ENCODE measurements around the gene LGI2.

DNA sequence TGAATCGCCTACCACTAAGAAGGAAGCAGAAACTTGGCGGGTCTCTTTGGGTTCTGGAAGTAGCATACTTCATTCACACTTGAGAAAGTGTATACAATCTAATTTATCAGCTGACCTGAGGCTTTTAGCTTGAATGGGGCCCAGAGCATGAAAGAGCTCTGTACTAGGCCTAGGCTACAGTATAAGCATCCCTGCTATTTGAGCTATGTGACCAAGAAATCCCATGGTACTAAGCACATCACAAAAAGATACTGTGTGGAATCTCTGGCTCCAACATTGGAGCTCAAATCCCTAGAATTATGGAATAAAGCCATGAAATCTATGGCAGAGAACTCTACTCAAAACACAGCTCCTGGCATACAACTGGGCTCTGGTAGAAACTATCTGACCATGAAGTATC, 74.0 kb downstream of the LGI2 start:
- TF ChIP-seq POLR2A (IDR thresholded peaks at IDR 0.05) = no peak
- TF ChIP-seq, protein P1, sequence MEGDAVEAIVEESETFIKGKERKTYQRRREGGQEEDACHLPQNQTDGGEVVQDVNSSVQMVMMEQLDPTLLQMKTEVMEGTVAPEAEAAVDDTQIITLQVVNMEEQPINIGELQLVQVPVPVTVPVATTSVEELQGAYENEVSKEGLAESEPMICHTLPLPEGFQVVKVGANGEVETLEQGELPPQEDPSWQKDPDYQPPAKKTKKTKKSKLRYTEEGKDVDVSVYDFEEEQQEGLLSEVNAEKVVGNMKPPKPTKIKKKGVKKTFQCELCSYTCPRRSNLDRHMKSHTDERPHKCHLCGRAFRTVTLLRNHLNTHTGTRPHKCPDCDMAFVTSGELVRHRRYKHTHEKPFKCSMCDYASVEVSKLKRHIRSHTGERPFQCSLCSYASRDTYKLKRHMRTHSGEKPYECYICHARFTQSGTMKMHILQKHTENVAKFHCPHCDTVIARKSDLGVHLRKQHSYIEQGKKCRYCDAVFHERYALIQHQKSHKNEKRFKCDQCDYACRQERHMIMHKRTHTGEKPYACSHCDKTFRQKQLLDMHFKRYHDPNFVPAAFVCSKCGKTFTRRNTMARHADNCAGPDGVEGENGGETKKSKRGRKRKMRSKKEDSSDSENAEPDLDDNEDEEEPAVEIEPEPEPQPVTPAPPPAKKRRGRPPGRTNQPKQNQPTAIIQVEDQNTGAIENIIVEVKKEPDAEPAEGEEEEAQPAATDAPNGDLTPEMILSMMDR (IDR thresholded peaks at IDR 0.05 in 4 of 5, conservative IDR thresholded peaks at IDR 0.05 in 1 of 5) = no peak

Measured in gastrocnemius medialis (tissue), 4 donors.